ENCODE measurements around the gene UTY.

Gene UTY

DNA sequence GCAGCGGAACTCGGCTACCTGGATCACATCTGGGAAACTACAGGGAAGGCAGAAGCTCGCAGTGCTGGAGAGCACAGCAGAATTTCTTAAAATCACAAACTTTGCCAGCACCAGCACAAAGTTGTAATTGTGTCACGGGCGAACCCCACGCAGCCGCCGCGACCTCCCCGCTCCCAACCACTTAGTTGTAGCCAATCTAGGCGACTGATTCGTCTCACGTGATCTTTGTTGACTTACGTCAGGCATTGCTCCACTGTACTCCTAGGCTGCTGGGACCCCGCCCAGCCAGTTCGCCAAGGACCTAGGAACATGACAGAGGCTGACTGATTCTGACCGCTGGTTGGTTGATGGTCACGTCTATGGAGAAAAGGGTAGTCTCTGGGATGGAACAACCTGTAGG is at the start of gene UTY:
UTY (minus strand) TSS at position 206 of the 400 bp plus-strand sequence. CDS start 368 bp downstream, outside the sequence.
- peak; percentile 41 for DNase-seq (ENCODE audit: low read depth)

DNA sequence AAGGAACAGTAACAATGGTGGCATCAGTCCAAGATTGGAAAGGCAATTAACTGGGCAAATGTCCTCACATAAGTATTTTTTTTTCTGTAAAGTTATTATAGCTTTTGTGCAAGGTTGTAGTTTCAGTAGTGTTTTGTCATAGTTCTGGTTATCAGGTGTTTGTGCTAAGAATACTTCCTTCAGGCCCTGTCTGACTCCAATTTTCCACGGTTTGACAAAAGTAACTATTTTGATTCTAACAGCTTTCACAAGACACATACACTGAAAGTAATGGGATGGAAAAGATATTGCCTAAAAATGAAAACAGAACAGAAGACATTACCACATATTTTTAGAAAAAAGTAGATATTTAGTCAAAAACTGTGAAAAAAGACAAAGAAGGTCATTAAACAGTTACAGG is 40.6 kb upstream of the UTY start:
- DNase-seq (ENCODE audit: low read depth) = no peak

GRCh38 chrY:13501215-13501614 is 21.4 kb upstream of the UTY start:
- no peak for DNase-seq (ENCODE audit: low read depth)

GRCh38 chrY:13493737-13494136 is 13.9 kb upstream of the UTY start:
- DNase-seq (ENCODE audit: low read depth) = no peak

GRCh38 chrY:13492408-13492807 is 12.6 kb upstream of the UTY start:
- DNase-seq (ENCODE audit: low read depth) = no peak

DNA sequence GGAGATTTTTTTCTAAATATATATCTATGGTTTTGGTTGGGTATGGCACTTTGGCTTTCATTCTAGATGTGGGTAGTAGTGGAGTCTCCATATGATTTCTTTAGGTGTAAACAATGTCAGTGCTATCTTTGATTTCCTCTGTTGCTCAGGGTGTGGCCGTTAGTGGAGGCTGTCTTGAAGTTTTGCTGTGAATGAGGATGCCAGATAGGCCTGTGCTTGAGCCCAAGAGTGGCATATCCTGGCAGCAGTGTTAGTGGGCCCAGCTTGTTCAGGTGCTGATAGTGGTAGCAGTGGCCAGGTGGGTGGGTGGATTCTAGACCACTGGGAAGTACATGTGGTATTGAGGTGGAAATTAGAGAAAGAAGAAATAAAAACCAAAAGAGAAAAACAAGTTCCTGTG is 8.9 kb upstream of the UTY start:
- DNase-seq (ENCODE audit: low read depth) = no peak

GRCh38 chrY:13479121-13479711 is 617 bp downstream of the UTY start:
- DNase-seq (ENCODE audit: low read depth) = peak; percentile 31

- no peak for DNase-seq (ENCODE audit: low read depth)
These were observed 1.6 kb downstream of the UTY start for GRCh38 chrY:13478126-13478785.

DNA sequence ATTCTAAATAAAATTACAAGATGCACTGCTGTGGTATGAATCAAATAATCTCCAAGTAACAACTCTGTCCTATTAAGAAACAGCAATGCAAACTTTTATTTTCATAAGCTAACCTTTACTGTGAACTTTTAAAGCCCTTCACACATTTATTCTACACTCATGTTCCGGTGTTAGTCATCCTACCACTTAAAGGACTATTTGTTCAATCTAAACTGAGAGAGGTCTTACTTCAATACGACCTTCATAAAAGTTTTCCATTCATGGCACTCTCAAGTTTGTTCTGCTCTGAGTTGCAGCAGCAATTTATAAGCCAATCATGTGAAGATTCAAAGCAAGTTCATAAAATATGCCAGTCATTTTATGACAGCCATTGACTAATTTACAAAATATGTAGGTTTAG is 4.8 kb downstream of the UTY start:
- DNase-seq (ENCODE audit: low read depth) = no peak

GRCh38 chrY:13451572-13451971 is 28.3 kb downstream of the UTY start:
- no peak for DNase-seq (ENCODE audit: low read depth)

DNA sequence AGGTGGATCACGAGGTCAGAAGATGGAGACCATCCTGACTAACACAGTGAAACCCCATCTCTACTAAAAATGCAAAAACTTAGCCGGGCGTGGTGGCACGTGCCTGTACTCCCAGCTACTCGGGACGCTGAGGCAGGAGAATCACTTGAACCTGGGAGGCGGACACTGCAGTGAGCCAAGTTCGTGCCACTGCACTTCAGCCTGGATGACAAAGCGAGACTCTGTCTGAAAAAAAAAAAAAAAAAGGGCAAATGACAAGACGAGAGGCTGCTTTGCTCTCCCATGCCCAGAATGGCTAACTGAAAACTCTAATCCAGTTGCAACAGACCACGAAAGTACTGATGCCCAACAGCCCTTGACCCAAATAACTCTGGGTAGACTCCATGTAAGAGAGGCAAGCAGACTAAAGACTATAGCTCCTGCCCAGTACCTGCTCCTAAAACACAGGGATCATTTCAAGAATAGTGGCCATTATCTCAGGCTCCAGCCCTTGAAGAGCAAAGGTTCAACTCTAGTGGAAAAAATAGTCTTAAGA is 29.2 kb downstream of the UTY start:
- DNase-seq (ENCODE audit: low read depth) = no peak

- DNase-seq (ENCODE audit: low read depth) = no peak
These were observed 34.3 kb downstream of the UTY start for GRCh38 chrY:13445566-13445965.

DNA sequence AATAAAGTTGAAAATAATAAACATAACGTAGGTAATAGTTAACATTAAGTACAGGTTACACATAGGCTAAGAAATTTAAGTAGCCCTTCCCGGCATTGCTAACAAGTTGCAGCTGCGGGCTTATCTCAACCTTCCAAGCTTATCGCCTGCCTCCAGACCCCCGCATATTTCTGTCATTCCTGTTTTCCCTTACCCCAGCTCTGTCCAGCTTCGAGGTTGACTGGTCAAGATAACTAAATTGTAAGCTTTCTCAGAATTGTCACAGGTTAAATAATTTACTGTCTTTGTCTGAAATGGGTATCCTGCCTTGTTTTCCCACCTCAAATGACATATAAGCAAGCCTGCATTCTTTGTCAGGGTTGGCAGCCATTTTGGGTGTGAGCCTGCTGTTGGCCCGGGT is 36.7 kb downstream of the UTY start:
- no peak for DNase-seq (ENCODE audit: low read depth)

DNA sequence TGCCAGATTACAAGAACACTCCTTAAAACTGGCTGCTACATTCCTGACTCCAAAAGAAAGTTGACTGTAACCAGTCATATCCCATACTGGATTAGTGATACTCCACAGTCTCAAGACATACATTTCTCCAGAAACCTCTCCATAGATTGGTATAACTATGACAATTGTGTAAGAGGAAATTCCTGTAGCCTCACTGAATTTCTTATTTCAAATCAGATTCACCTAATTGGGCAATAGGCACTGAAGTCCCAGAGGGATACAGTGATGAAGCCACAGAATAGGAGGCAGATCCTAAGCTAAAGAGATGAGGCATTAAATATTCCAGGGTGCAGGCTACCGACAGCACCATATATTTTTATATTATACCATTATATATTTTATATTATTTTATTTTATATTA is 39.0 kb downstream of the UTY start:
- no peak for DNase-seq (ENCODE audit: low read depth)

DNA sequence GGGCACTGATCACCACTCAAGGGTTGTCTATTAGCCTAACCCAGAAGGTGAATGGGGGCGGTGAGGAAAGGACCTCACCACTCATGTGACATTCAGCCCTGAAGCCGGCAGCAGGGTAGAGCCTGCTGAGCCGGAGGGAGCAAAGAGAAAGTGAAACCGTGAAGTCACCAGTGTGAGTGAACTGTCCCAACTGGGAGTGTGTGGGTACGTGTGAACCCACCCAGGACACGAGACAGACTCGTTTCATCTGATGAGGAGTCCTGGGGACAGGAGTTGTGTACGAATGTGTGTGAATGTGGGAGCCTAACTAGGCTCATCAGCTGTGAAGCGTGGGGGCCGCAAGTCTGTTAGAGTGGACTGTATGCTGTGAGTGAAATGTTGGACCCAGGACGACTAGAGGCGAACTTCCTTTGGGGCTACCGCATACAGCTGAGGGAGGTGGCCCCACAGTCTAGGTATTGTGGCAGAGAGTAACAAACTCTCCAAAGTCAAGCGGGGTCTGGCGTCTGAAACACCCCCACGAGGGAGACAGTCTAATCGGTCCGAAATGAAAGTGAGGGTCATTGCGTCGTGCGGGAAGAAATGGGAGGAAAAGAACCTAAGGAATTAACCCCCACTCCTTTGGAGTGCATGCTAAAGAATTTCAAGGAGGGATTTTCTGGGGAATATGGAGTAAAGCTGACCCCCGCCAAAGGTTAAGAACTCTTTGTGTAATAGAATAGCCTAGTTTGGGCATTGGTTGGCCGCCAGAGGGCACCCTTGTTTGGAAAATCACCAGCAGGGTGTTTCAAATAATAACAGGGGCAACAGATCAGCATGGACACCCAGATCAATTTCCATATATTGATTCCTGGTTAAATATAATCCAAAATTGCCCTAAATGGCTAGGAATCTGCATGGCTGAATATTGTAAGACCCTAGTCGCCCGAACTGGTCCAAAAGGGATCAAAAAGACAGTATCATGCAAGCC is 43.6 kb downstream of the UTY start:
- peak; percentile 24 for DNase-seq (ENCODE audit: low read depth)

GRCh38 chrY:13435206-13435967 is 44.4 kb downstream of the UTY start:
- no peak for DNase-seq (ENCODE audit: low read depth)

DNA sequence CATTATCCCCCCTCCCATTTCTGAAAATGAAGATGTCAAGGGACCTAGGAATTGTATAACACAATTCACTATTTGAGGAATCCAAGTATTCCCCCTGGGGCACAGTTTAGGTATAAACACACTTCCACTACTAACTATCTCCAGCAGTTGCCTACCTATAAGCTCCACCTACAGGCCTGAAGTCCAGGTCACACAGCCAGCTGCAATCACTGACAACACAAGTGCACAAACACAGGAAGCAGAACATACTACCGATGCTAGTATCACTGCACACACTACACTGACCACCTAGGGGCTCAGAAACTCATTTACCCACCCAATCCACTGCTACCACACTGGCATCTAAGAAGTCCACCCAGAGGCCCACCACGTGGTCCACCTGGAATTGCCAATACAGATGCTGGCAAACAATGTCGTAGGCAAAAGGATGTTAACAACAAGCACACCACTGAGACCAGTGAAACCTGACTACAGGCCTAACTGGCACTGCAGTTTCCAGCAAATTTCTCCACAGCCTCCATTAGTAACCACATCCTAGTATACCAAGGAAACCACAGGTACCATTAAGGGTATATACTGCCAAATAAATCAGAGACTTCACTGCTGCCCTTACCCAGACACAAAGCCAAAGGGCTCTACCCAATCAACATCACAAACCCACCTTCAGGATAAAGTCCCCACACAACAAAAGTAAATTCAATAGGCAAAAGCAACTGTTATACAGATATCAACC is 47.4 kb downstream of the UTY start:
- DNase-seq (ENCODE audit: low read depth) = no peak

DNA sequence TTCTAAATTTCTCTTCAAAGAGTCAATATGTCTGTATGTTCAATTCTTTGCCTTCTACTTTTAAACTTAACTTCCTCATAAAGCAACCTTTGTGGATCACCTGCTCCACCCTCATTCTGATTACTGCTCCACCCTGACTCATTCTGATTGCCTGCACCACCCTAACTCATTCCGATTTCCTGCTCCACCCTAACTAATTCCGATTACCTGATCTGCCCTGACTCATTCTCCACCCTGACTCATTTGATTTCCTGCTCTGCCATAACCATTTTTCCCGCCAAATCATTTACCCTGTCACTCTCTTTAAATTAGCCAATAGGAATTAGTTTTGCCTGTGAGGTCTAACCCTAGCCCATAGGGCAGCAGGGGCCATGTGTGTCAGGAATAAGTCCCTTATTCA is 50.3 kb downstream of the UTY start:
- DNase-seq (ENCODE audit: low read depth) = no peak

DNA sequence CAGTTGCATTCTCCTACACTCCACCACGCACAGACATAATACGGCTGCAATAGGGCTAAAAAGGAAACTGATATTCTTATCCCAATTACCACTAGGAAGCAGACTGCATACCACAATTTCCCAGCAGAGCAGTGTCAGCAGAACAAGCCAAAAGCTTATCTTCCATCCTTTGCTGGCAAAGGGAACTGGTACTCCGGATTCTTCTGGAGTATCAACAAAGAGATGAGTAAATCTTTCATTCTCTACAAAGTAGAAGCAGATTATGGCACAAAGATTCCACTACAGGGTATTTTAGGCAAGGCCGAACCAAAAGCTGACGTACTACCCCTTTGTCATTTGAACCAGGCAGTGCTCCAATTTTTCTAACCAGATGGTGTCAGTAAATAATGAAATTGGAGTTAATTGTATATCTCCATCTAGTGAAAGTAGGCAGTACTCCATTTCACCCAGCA is 56.5 kb downstream of the UTY start:
- no peak for DNase-seq (ENCODE audit: low read depth)

GRCh38 chrY:13416869-13417661 is 62.8 kb downstream of the UTY start:
- no peak for DNase-seq (ENCODE audit: low read depth)
